Stimulated activated CD4-positive, alpha-beta T cell treated with anti-CD3 and anti-CD28 coated beads, Interleukin-4, amount 100 ng/mL, for 4 hours (primary cell): ENCODE results near the gene PHB1.

ENCODE experiments used
- DNase-seq, 2 experiments: peaks; one replicate each; pipeline ENCODE4 v3.0.0-alpha.2; 2020

PHB1 gene

DNA sequence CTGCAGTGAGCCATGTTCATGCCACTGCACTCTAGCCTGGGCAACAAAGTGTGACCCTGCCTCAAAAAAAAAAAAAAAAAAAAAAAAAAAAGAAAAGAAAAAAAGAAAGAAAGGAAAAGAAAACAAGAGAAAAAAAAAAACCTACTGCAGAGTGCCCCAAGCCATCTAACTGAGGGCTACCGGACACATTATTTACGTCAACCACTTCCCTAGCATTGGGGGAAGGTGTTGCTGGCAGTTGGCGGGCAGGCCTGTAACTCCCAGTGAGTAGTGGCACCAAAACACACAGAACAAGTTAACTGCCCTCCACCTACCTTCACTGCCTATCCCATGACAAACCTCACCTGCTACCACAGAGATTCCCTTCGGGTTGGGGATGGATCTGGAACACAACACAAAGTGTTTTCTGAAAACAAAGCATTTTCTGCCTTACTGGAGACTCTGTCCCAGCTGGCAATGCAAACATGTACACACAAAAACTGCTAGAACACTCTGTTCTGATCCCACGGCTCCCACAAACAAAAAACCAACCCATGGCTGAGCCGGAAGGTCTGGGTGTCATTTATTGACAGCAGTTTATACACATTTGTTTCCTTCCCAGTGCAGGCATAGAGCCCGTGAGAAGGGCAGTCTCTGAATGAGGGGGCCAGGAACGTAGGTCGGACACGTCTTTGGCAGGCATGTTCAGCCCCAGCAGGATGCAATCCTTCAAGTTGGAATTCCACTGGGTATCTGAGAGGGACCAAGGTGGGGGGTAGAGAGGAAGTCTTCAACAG lies 11.0 kb downstream of the PHB1 start:
- DNase-seq = no peak

DNA sequence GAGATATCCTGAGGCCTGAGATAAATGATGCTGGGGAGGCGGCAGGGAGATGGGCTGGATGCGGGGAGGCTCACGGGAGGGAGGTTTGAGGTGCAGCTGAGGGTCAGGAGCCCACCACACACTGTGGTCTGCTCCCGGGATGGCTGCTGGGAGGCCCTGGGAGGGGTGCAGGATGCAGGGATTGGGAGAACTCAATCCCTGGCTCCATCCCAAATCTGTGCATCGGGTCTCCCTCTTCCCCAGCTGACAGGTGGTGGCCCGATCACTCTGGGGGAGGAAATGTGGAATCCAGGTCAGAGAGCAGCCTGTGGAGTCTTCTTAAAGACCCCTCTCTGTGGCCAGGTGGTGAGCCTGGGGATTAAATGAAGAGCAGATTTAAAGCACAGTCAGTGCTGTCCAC lies 12.0 kb downstream of the PHB1 start:
- DNase-seq = no peak

DNA sequence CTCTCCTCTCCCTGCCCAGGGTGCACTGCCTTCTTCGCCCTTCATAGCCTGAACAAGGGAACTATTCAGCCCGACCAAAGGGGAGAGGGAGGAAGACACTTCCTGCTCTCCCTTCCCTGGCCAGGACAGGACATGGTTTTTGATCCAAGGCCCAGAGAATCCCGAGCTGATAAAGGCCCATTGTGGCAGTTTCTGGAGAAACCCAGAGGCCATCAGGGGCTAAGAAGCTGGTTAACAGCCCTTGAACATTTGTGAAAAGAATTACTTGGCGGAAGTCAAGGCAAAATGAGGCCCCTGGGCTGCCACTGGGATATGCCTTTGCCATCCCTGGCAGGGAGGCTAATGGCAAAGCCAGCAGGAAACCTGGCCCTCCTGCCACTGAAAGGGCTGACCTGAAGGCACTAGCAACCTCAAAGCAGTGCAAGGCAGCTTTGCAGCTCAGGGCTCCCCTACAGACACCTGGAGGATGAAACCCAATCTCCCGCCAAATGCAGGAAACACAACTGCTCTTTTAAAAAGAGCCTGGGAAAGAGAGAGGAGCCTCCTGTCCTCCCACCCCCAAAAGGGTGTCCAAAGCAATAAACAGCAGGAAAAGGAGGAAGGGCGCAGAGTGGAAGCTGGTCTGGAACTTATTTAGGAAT lies 12.6 kb downstream of the PHB1 start:
- DNase-seq = no peak

DNA sequence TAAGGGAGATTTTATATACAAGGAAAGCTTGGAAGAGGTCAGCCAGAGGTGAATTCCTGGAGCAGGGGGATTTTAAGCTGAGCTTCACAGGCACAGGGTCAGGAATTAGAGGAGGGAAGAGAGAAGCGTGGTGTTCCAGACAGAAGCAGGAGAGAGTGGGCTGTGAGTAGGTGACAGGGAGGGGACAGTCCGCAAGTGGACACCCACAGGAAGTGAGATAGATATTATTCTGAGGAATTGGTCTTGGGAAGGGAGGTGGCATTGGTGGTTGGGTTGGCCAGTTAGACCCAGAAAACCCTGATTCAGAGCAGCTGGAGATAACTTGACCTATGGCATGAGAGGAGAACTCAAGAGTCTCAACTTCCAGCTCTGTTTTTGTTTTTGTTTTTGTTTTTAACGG lies 14.7 kb downstream of the PHB1 start:
- no peak for DNase-seq

DNA sequence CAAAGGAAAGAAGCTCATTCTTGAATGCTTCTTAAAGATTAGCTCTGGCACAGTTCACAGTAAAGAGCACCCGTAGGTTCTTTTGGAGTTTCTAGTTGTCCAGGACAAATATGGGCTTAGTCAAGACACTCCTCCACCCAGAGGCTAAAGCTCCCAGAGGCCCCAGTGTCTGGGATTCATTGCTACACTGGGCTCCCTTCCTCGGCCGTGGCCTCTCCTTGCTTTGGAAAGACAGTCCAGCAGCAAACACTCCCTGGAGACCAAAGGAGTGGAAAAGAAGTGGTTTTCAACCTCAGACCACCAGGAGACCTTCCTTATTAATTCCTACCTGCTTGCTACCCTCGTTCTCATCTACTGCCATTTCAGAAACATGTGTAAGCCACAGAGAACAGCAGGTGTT lies 17.1 kb downstream of the PHB1 start:
- no peak for DNase-seq

DNA sequence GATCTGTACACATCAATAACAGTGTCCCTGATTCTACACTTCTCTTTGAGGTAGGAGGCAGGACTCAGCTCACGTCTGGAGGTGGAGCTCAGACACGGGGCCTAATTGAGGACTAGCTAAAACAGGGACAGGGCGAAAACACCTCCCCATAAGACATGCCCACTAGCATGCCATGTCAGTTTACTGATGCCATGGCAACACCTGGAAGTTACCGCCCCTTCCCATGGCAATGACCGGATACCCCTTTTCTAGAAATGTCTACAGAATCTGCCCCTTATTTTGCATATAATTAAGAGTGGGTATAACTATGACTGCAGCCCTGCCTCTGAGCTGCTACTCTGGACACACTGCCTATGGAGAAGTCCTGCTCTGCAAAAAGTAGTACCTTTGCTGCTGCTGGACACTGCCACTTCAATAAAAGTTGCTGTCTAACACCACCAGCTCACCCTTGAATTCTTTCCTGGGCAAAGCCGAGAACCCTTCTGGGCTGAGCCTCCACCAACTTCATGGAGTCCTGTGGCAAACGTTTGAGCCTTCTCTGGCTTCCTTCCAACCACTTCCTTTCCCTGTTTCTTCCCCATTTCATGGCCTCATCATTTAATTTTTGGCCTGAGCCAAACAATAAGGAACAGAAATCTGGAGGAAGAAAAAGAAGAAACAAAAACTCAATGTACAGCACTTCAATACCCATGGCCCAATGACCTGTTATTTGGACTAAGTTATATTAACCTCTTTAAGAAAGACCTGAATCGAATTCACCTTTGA lies 21.0 kb downstream of the PHB1 start:
- no peak for DNase-seq

DNA sequence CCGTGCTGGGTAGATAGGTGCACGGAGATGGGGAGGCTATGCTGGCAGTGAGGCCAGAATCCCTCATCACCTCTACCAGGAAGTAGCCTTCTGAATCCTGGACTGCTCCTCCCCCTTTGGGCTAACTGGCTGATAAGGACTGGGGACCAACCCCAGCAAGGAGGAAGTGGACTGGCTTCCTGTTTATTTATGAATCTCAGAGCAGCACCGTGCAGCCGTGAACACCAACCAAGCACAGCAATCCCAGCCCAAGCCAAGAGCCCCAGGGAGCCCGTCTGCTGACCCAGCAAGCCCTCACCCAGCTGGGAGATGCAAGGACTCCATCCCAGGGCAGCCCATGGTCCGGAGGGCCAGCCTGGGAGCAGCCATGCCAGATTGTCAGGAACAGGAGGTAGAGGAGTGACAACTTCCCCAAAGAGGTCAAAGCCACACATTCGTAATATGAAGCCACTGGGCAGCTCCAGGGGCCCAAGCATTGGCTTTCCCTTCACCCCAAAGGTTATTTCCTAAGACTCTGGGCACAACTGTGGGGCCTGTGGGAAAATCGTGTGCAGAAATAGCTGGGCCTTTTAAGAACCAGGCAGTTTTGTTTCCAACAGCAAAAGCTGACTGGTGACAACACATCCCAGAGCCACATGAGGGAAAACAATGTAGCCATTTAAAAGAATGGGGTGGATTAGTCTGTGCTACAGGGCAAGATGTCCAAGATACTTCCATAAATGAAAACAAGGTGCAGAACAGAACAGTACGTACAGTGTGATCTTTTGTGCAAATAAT lies 23.9 kb downstream of the PHB1 start:
- no peak for DNase-seq

DNA sequence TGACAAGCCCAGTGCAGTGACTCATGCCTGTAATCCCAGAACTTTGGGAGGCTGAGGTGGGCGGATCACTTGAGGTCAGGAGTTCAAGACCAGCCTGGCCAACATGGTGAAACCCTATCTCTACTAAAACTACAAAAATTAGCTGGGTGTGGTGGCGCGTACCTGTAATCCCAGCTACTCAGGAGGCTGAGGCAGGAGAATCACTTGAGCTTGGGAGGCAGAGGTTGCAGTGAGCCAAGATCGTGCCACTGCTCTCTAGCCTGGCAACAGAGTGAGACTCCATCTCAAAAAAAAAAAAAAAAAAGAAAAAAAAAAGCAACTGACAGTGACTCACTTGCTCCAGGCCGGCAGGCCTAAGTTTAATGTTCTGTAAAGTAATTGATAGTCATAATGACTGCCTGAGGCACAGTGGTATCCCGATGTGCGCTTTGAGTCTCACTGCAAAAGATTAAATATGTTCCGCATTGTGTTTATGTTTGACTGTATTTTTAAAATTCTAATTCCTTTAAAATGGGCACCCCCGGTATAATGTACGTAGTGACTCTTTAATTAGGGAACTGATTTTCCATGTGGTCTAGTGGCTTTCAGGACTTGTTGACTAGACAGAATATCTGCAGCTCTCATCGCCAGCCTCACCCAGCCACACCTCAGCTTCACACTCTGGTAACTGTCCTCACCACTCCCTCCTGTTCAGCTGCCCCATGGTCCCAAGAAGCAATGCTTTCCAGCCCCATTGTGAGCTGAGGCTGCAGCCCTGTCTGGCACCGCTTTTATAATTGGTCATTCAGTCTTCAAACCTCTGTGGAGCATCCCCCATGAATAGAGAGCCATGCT lies 25.0 kb downstream of the PHB1 start:
- DNase-seq = peak in 1 of 2 experiments; percentile 36

DNA sequence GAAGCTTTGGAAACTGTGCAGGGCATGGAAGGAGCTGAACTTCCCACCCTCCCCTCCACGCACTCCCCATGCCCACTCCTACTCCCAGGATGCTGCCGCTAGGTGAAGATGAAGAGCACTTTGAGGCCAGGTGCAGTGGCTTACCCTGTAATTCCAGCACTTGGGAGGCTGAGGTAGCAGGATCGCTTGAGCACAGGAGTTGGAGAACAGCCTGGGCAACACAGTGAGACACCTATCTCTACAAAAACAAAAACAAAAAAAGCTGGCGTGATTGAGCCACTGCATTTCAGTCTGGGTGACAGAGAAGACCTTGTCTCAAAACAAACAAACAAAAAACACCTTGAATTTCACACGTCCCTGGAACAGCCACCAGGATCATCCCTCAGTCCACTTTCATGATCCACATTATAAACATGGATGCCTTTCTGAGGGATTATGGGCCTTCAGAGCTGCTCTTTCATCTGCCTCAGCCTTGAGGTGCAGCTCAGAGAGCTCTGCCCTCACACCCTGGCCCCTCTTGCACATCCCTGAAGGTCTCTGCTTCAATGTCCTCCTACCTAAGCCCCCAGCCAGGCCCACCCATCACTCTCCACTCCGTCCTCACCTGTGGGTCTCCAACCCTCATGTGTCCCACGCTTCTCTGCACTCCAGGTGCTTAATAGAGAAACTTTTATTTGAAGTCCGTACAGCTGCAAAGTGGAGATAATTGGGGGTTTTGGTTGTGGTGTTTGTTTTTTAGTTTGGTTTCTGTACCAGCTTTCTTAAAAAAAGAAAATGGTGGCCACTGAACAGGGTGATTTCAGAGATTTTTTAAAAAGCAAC lies 25.8 kb downstream of the PHB1 start:
- DNase-seq = no peak

DNA sequence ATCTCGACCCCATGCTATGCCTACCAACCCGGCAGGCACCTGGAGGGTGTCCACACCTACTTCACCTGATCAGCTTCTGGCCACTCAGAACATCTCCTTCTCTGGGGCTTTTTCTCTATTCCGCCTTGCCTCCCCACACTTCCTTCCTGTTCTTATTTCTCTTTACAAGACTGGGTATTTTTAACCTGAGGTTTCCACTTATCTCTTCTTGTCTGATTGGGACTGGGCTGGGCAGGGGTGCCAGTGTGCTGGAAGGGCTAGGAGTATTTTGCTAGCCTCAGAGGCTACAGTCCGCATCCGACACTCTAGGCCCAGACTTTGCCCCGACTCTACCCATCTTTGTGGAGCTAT lies 26.4 kb downstream of the PHB1 start:
- DNase-seq = peak in 1 of 2 experiments; percentile 2

DNA sequence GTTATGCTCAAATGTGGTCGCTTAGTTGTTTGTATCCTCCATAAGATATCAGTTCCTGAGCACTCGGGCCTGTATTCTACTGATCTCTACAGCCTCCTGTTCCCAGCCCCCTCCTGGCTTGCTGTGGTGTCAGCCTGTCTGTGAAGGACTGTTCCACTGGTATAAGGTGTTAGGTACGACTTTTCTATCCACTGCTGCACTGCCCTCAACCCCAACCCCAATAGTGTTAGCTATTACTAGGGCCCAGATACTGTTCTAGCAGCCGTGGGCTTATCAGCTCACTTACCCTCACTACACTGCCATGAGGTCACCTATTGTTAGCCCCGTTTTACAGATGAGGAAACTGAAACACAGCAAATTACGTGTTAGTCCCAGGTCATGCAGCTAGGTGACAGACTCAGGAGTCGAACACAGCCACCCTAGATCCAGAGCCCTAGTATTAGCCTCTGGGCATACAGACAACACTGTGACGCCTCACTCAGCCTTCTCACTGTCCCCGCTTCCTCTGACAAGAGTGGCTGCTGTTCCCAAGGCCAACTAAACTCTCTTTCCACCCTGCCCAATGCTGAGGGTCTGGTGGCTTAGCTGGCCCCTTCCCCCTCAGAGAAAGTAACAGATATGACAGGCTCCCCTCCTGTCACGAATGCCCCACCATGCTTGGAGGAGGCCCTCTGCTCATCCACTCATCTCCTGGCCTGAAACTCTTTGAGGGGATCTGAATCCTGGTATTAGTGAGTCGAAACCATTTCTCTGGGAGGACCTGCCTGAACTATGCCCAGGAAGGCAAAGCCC lies 27.0 kb downstream of the PHB1 start:
- no peak for DNase-seq

DNA sequence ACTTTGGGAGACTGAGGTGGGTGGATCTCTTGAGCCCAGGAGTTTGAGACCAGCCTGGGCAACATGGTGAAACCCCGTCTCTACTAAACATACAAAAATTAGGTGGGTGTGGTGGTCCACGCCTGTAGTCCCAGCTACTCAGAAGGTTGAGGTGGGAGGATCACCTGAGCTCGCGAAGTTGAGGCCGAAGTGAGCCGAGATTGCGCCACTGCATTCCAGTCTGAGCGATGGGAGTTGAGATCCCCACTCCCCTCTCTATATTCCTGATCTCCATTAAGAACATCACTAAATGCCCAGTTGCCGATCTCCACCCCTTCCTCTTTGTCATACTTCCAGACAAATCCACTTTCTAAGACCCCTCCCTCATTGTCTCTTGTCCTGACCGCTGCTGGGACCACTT lies 28.3 kb downstream of the PHB1 start:
- no peak for DNase-seq

DNA sequence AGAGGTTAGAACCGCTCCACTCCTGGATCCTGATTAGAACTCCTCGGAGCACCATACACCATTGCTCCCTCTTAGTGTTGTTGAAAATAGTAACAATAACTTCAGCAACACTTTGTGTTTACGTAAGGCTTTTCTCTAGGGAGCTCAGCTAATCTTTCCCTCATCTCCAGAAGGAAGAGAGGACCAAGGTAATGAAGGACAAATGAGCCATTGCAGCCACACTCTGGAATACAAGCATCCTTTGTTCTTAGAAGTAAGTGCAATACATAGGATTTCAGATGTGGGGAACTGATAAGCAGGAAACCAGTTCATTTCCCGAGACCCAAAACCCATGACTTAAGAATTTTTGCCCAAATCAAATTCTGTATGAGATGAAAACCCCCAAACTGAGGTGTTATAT lies 29.7 kb downstream of the PHB1 start:
- DNase-seq = no peak

DNA sequence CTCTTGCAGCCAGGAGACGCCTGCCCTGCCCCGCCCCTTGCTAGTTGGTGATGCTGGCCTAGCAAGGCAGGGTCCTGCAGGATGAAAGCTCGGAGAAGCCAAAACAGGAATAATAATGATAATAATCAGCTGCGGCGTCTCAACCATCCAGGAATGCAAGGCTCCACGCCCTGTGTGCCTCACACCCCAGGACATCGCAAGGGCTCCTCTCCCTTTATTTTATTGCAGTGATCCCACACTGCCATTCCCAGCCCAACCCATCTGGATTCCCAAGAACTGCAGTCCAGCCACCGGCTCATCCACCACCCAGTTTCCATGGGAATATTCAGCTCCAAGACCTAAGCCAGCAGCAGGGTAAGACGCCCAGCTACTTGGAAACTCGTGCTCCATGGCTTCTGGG lies 31.6 kb downstream of the PHB1 start:
- no peak for DNase-seq

DNA sequence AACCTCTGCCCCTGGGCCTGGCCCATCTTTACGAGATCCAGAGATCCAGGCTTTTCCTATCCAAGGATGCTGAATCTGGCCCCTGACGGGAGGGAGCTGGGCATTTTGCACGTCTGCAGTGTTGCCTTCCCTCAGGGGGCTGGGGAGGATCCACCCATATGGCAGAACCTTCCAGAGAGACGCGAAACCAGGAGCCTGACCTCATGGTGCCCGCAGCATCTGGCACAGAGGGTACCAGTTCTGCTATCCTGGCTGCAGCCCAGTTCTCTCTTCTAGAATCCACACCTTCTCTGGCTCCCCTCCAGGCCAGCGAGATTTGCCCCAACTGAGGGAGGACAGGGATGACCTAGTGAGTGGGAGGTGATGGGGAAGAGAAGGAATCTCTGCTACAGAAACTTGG lies 32.1 kb downstream of the PHB1 start:
- no peak for DNase-seq

DNA sequence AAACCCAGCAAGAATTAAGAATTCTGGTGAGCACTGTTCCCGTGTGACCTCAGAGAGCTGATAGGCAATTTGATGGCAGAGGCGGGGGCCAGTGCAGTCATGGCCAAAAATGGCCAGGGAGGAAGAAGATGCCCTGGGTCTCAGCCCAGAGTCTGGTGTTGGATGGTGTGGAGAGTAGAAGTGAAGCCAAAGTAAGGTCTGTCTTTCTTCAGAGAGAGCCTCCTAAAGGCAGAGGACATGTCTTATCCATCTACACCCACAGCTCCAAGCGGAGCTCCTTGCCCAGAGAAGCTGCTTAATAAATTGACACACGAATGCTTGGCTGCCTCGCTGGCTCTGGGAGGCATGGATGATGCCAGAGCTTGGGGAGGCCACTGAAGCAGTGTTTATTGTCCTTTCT lies 32.9 kb downstream of the PHB1 start:
- DNase-seq = no peak

DNA sequence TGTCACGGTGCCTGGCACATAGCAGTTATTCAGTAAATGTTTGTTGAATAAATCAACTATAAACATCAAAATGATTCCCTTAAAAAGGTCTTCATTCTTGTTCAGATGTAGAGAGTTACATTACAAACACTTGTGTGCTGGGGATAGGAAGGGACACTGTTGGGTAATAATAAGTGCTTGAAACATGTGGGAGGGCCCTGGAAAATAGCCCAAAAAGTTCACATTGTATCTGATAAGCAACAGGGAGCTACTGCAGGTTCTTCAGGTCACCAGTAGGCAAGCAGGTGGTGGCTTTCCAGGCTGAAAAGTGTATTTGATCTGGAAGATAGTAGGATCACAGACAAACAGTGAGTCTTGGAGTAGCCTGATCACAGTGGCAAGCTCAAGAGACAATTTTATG lies 33.6 kb downstream of the PHB1 start:
- DNase-seq = no peak

DNA sequence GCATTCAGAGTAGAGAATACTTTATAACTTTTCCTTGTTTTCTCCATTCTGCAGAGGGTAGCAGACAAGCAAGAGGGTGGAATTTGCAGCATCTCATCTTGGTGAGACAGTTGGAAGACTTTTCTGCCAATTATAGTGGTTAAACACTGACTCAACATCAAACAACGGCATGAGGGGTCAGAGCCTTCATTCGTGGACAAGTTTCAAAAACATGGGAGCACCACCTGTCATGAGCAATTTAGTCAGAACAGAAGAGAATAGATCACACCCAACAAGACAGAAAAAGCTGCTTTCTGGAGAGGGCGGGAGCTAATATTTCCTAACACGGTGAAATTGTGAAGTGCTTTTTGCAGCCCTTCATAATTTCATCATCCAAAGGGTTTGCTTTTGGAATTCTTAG lies 34.8 kb downstream of the PHB1 start:
- no peak for DNase-seq

DNA sequence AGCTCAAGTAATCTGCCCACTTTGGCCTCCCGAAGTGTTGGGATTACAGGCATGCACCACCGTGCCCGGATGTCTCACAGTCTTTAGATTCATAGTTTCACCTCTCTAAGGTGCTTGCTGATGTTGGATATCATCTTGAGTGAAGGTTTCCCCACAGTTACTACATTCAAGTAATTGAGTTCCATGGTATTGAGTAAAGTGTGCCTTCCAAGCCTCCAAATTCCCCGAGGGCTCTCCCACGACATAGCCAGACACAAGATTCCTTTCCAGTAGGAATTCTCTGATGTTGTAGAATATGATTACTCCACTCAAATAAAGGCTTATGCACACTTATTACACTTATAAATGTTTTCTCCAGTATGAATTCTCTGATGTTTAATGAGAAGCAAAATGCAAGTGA lies 36.4 kb downstream of the PHB1 start:
- no peak for DNase-seq

DNA sequence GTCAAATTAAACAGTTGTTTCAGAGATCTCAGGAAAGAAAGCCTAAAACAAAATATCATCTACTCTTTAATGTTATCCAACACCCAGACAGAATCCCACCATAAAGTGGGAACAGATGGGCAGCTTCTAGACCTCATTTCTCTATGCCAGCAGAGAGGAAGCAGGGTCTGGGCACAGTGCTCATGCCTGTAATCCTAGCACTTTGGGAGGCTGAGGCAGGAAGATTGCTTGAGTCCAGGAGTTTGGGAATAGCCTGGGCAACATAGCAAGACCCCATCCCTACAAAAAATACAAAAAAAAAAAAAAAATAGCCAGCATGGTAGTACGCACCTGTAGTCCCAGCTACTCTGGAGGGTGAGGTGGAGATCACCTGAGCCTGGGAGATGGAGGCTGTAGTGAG lies 39.1 kb downstream of the PHB1 start:
- DNase-seq = no peak

DNA sequence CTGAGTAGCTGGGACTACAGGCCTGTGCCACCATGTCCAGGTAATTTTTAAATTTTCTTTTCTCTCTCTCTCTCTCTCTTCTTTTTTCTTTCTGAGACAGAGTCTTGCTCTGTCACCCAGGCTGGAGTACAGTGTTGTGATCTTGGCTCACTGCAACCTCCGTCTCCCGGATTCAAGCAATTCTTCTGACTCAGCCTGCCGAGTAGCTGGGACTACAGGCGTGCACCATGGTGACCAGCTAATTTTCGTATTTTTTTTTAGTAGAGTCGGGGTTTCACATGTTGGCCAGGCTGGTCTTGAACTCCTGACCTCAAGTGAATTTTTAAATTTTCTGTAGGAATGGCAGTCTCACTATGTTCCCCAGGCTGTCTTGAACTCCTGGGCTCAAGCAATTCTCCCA lies 41.6 kb downstream of the PHB1 start:
- no peak for DNase-seq
